Thoracic aorta (tissue), 2 donors: ENCODE results near the gene MLF2. TPM values are rescaled to one million over a fixed set of nuclear protein-coding genes. Genes with fewer than 3 reads are reported as not detected.

Experiments
- ATAC-seq: fragments of 150-250 bp; one replicate; pipeline ENCODE4 v1.8.0; 2017; ENCODE audit warnings: low read depth; ENCODE audit not compliant: insufficient number of reproducible peaks, low FRiP score
- DNase-seq: peaks from one replicate; pipeline ENCODE4 v3.0.0-alpha.2; 2020; ENCODE audit warnings: low spot score
- H3K27ac ChIP-seq, 2 donors: fragments of 200-600 bp; sonication (generic); 1 replicate in 1 of 2; 2 replicates in 1 of 2; pipeline ENCODE4 v1.5.1; 2016; ENCODE audit warnings: mild to moderate bottlenecking in 2 of 2, moderate library complexity in 2 of 2
- H3K27me3 ChIP-seq: fragments of 200-600 bp; sonication (generic); replicated peaks from 2 replicates; pipeline ENCODE4 v1.6.0; 2016; ENCODE audit warnings: mild to moderate bottlenecking; ENCODE audit not compliant: insufficient read depth
- H3K36me3 ChIP-seq: fragments of 200-600 bp; sonication (generic); one replicate; pipeline ENCODE4 v1.5.1; 2016
- H3K4me1 ChIP-seq, 2 donors: fragments of 200-600 bp; sonication (generic); 1 replicate in 1 of 2; 2 replicates in 1 of 2; pipeline versions ENCODE4 v1.5.1 to v1.6.0; 2016; ENCODE audit warnings: low read depth in 2 of 2, mild to moderate bottlenecking in 1 of 2; ENCODE audit not compliant: control insufficient read depth in 1 of 2
- H3K4me3 ChIP-seq: fragments of 200-600 bp; sonication (generic); 2 replicates; pipeline ENCODE4 v1.5.1; 2016; ENCODE audit warnings: mild to moderate bottlenecking
- H3K9me3 ChIP-seq: fragments of 200-600 bp; sonication (generic); 2 replicates; pipeline ENCODE4 v1.5.1; 2016
- total RNA-seq, 2 donors: library from RNA; depleted of rRNA; stranded (reverse); fragments of >200 nt; gene quantifications; one replicate each; pipeline versions ENCODE4 v1.1.0 to v1.2.3, GENCODE V29; 2016
- TF ChIP-seq, protein P1 (sequence below): fragments of 200-600 bp; sonication (generic); IDR thresholded peaks from one replicate; pipeline ENCODE4 v1.5.1; 2019; ENCODE audit warnings: antibody characterized with exemption

Gene MLF2
- total RNA-seq, 2 donors from 2014 or later, result 129 to 179 TPM

DNA sequence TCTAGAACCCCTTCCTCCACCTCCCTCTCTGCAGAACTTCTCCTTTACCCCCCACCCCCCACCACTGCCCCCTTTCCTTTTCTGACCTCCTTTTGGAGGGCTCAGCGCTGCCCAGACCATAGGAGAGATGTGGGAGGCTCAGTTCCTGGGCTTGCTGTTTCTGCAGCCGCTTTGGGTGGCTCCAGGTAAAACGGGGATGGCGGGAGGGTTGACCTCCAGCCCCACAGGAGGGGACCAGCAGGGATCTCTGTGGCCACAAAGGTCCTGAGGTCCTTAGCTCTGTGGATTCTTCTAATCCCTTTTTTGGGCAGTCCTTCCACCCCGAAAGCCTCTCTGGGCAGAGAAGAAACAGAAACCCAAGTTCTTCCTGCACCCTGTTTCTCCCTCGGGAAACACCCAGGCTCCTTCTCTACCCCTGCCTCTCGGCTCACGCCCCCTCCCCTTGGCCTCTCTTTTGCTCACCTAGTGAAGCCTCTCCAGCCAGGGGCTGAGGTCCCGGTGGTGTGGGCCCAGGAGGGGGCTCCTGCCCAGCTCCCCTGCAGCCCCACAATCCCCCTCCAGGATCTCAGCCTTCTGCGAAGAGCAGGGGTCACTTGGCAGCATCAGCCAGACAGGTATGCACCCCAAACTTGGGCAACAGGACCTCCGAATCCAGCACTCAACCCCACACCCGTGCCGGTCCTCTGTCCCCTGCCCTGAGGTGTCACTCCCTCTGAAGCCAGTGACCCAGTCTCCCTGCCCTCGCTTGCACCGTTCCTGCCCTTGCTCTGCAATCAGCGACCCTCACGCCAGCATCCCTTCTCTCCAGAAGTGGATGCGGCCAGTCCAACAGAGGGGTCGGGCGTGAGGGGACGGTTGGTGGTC, 20.0 kb upstream of the MLF2 start:
- peaks cover 22% of the 10 kb centered on the region for H3K36me3 ChIP-seq
- DNase-seq, result no peak
- H3K9me3 ChIP-seq, result no peaks in the 10 kb centered on the region
- no peaks in the 10 kb centered on the region for H3K27me3 ChIP-seq
- peak overlapping the region; percentile 48 for H3K4me3 ChIP-seq
- H3K4me1 ChIP-seq, result peaks cover 19 to 33% of the 10 kb centered on the region in 2 donors
- TF ChIP-seq, protein P1, sequence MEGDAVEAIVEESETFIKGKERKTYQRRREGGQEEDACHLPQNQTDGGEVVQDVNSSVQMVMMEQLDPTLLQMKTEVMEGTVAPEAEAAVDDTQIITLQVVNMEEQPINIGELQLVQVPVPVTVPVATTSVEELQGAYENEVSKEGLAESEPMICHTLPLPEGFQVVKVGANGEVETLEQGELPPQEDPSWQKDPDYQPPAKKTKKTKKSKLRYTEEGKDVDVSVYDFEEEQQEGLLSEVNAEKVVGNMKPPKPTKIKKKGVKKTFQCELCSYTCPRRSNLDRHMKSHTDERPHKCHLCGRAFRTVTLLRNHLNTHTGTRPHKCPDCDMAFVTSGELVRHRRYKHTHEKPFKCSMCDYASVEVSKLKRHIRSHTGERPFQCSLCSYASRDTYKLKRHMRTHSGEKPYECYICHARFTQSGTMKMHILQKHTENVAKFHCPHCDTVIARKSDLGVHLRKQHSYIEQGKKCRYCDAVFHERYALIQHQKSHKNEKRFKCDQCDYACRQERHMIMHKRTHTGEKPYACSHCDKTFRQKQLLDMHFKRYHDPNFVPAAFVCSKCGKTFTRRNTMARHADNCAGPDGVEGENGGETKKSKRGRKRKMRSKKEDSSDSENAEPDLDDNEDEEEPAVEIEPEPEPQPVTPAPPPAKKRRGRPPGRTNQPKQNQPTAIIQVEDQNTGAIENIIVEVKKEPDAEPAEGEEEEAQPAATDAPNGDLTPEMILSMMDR, result no peak
- no peak overlapping the region for H3K27ac ChIP-seq
- no peak for ATAC-seq

DNA sequence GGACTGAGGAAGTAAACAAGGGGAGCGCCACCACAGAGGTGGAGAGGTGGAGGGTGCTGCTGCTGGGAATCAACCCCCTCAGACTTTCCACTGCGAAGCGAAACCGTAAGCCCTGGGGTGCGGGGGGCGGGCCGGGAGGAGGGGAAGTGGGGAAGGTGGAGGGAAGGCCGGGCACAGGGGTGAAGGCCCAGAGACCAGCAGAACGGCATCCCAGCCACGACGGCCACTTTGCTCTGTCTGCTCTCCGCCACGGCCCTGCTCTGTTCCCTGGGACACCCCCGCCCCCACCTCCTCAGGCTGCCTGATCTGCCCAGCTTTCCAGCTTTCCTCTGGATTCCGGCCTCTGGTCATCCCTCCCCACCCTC, 19.4 kb upstream of the MLF2 start, which contains the start of gene LAG3:
Gene LAG3, plus strand, starts transcription at position 190 of the 365 bp plus-strand sequence. CDS start 333 bp downstream, outside the sequence.
- Histone ChIP-seq H3K9me3 (no peaks in the 10 kb centered on the region), H3K27ac (no peak within 1 kb of the TSS), H3K4me1 (peaks cover 16 to 32% of the 10 kb centered on the region in 2 donors), H3K27me3 (no peaks in the 10 kb centered on the region), H3K36me3 (peaks cover 22% of the 10 kb centered on the region), H3K4me3 (peak within 1 kb of the TSS; percentile 48)
- ATAC-seq (no peak), DNase-seq (no peak)
- TF ChIP-seq, protein P1, result no peak

DNA sequence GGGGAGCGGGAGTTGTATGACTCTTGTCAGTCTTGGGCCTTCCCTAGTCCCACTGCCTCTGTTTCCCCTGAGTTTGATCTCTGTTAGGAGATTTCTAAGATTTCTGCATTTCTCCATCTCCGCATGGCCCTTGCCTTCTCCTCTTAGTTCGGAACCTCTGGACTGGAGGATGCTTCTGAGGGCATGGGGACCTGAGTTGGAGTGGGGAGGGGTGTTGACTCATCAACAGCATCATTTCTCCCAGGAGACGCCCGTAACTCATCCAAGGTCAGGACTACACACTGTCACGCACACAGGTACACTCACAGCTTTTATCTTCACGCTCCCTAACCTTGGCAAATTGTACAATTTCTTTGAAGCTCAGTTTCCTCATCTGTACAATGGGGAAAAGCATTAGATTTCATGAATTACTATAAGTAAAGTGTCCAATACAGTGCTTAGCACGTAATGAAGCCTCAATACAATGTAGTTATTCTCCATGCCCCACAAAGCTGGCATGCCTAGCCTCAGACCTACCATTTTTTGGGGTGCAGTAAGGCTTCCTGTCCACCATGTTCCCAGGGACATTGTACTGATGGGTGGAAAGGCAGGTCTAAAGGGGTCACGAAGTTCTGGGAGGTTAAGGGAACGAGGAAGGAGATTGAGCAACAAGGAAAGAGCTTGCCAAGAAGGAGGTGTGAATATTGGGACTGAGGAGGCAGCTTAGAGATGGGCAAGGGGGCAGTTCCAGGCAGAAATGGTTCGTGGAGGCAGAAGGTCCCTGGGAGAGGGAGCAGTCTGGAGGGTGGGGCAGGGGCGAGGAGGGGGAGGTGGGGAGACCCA, 18.8 kb upstream of the MLF2 start:
- no peak overlapping the region for H3K27ac ChIP-seq
- H3K36me3 ChIP-seq, result peaks cover 22% of the 10 kb centered on the region
- no peaks in the 10 kb centered on the region for H3K9me3 ChIP-seq
- peak overlapping the region; percentile 48 for H3K4me3 ChIP-seq
- TF ChIP-seq, protein P1, result no peak
- ATAC-seq (no peak), DNase-seq (no peak)
- H3K4me1 ChIP-seq, result peaks cover 16 to 32% of the 10 kb centered on the region in 2 donors
- H3K27me3 ChIP-seq, result no peaks in the 10 kb centered on the region

DNA sequence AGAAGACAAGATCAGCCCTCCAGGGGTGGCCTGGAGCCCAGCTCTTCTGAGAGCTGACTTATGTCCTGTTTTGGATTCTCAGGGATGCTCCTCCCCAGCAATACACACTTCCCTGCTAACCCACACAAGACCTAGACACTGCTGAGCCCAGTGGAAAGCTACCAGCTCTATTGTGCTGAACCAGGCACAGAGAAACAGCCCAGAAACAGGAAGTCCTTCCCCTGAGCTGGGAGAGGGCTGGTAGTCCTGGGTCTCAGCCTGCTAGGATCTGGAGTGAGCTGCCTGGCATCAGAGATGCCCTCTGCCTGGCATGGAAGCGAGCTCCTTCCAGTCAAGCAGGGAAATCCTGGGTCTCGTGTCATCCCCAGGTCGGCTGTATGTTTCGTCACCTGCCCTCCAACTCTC, 18.2 kb upstream of the MLF2 start:
- TF ChIP-seq, protein P1, result no peak
- Histone ChIP-seq H3K27ac (no peak overlapping the region), H3K4me1 (peaks cover 16 to 32% of the 10 kb centered on the region in 2 donors), H3K27me3 (no peaks in the 10 kb centered on the region), H3K36me3 (peaks cover 22% of the 10 kb centered on the region), H3K4me3 (no peak overlapping the region), H3K9me3 (no peaks in the 10 kb centered on the region)
- ATAC-seq (no peak), DNase-seq (no peak)

DNA sequence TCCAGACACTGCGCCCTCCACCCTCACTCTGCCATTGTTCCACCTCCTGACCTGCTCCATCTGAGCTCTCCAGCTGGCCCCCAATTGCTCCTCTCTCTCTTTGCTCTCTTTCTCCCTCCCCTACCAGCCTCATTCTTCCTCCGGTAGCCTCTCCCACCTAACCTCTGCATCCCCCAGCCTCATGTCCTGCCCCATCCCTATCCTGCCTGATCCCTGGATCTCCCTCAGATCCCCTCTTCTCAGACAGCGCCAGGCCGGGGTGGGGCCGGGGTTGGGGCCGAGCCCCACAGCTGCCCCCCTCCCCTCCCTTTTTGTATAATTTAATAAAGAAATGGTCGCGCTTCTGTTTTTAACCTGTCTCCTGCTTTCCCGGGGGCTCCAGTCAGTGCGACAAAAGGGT, 17.7 kb upstream of the MLF2 start:
- TF ChIP-seq, protein P1, result no peak
- no peak overlapping the region for H3K4me3 ChIP-seq
- peaks cover 16 to 36% of the 10 kb centered on the region in 2 donors for H3K4me1 ChIP-seq
- no peaks in the 10 kb centered on the region for H3K27me3 ChIP-seq
- no peak for DNase-seq
- no peak overlapping the region for H3K27ac ChIP-seq
- peaks cover 22% of the 10 kb centered on the region for H3K36me3 ChIP-seq
- H3K9me3 ChIP-seq, result no peaks in the 10 kb centered on the region
- ATAC-seq, result no peak
